ENCODE results near the gene LAMP5.

DNA sequence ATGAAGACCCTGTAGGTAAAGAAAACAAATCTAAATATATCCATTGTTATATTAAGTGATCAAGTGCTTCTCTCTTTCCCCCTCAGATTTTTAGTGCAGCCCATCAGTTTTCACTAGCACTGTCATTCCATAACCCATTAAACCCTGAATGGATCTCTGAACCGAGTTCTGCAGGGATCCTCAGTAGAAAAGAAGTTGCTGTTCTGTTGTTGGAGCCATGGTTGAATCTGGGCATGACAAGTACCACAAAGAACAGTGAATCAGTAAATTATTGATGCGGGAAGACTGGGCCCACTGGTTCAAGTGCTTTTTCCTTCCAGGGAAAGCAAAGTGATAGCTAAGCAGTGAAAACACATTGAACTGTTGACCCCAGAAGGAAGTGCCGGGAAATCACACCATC is 60.4 kb downstream of the LAMP5 start:
- TF ChIP-seq, protein P1, sequence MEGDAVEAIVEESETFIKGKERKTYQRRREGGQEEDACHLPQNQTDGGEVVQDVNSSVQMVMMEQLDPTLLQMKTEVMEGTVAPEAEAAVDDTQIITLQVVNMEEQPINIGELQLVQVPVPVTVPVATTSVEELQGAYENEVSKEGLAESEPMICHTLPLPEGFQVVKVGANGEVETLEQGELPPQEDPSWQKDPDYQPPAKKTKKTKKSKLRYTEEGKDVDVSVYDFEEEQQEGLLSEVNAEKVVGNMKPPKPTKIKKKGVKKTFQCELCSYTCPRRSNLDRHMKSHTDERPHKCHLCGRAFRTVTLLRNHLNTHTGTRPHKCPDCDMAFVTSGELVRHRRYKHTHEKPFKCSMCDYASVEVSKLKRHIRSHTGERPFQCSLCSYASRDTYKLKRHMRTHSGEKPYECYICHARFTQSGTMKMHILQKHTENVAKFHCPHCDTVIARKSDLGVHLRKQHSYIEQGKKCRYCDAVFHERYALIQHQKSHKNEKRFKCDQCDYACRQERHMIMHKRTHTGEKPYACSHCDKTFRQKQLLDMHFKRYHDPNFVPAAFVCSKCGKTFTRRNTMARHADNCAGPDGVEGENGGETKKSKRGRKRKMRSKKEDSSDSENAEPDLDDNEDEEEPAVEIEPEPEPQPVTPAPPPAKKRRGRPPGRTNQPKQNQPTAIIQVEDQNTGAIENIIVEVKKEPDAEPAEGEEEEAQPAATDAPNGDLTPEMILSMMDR (IDR thresholded peaks at IDR 0.05) = no peak
- no peak for TF ChIP-seq POLR2A (IDR thresholded peaks at IDR 0.05)
